Stomach (tissue), 9 donors: ENCODE results near the gene NSMCE1. TPM values are rescaled to one million over a fixed set of nuclear protein-coding genes. Genes with fewer than 3 reads are reported as not detected.

Experiments
- DNase-seq, 2 donors: peaks; one replicate each; pipeline versions ENCODE4 v3.0.0 to v3.0.0-alpha.2; 2013 to 2019
- H3K27ac ChIP-seq, 5 donors: fragments of 200-600 bp in 4 of 5; sonication (generic) in 4 of 5; one replicate each; pipeline ENCODE4 v1.5.1; 2013 to 2019; ENCODE audit warnings: mild to moderate bottlenecking in 1 of 5, moderate library complexity in 1 of 5
- H3K27me3 ChIP-seq, 3 donors: fragments of 200-600 bp; sonication (generic); one replicate each; pipeline ENCODE4 v1.5.1; 2017 to 2019; ENCODE audit warnings: mixed run types in 1 of 3
- H3K36me3 ChIP-seq, 4 donors: fragments of 200-600 bp; sonication (generic); 1 replicate in 3 of 4; 2 replicates in 1 of 4; pipeline ENCODE4 v1.5.1; 2016 to 2019
- H3K4me1 ChIP-seq, 4 donors: fragments of 200-600 bp; sonication (generic); one replicate each; pipeline ENCODE4 v1.5.1; 2016 to 2019
- H3K4me3 ChIP-seq, 4 donors: fragments of 200-600 bp; sonication (generic) in 3 of 4; one replicate each; pipeline ENCODE4 v1.5.1; 2016 to 2019; ENCODE audit warnings: mild to moderate bottlenecking in 1 of 4
- H3K9me3 ChIP-seq, 4 donors: fragments of 200-600 bp; sonication (generic); one replicate each; pipeline ENCODE4 v1.5.1; 2016 to 2019
- EP300 ChIP-seq: sonication (generic); formaldehyde crosslinking; IDR thresholded peaks from one replicate; pipeline ENCODE4 v1.6.1; 2017; ENCODE audit warnings: antibody characterized with exemption
- POLR2A ChIP-seq, 4 donors: fragments of 450-650 bp; IDR thresholded peaks; one replicate each; pipeline ENCODE4 v1.6.1; 2016; ENCODE audit warnings: antibody characterized with exemption in 4 of 4, control low read depth in 2 of 4, mild to moderate bottlenecking in 1 of 4, moderate library complexity in 1 of 4
- POLR2AphosphoS5 ChIP-seq, 3 donors: sonication (generic); formaldehyde crosslinking; IDR thresholded peaks; one replicate each; pipeline ENCODE4 v1.6.1; 2016; ENCODE audit warnings: antibody characterized with exemption in 3 of 3
- WGBS, 5 donors: extraction: QIAGEN DNeasy Blood & Tissue Kit in 3 of 5; methylation state at CpG; one replicate each; pipeline versions ENCODE4 v1.1.5 to v1.1.7; 2013 to 2018; 5-methylcytosine and 5-hydroxymethylcytosine counted together
- intact Hi-C: fragments of 100-400 bp; cut with DNase I; formaldehyde crosslinking; loops from one replicate; pipeline ENCODE4 v1.15.1; 2023; ENCODE audit warnings: low total_unique reads
- polyA plus RNA-seq, 3 donors: library from polyadenylated mRNA; stranded (reverse); fragments of 200-250 nt; gene quantifications; one replicate each; pipeline ENCODE4 v1.2.3, GENCODE V29; 2013
- total RNA-seq, 5 donors: library from RNA; depleted of rRNA; stranded (reverse); fragments of >200 nt; gene quantifications; one replicate each; pipeline versions ENCODE4 v1.1.0 to v1.2.3, GENCODE V29; 2014 to 2016
- TF ChIP-seq, protein P1 (sequence below), 7 experiments: fragments of 450-650 bp in 4 of 7; fragments of 200-600 bp in 3 of 7; sonication (generic) in 3 of 7; IDR thresholded peaks; one replicate each; pipeline ENCODE4 v1.5.1; 2016 to 2019; ENCODE audit warnings: antibody characterized with exemption in 7 of 7, control low read depth in 2 of 7, mild to moderate bottlenecking in 1 of 7
- donor health status: healthy with polysubstance abuse.
- donor health status: Bipolar disorder and iron deficiency.
- donor health status: healthy.

NSMCE1 gene
- total and polyA plus RNA-seq, 8 donors, result 9.3 to 120 (median 46.2) TPM

DNA sequence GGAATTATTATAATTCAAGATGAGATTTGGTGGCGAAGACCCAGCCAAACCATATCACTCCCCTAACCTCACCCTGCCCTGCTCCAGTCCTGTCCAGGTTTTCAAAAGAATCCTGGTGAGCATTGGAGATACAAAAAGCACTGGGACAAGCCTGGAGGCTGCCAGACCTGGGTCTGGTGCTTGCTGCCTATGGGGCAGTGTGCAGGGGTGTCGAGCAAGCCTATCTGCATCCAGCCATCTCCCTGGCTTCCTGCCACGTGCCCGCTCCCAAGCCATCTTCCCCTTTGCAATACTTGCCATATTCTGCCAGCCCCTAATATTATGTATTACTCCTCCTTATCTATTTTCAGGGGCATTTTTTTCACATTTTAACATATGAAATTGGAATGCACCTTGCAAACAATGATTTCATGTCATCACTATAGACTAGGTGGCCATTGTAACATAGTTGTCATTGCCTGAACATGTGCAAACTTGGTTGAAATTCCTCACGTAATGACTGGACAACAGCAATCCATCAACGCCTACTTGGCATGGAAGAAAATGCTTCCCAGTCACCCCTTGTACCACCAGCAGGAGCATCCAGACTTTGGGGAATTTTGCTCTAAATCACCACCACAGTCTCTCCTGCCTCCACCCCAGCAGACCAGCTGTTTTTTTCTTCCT lies 73.4 kb downstream of the NSMCE1 start:
- 70 to 79% (median 77%) methylated on average over 5 to 6 of the region's 6 CpGs for WGBS, 5 donors
- no peak overlapping the region for H3K27ac ChIP-seq
- H3K9me3 ChIP-seq, result no peaks in the 10 kb centered on the region
- intact Hi-C loops, result no loop called here
- H3K27me3 ChIP-seq, result peaks cover 0 to 24% (median 0%) of the 10 kb centered on the region in 3 donors
- peaks cover 0 to 7% (median 0%) of the 10 kb centered on the region in 4 donors for H3K4me1 ChIP-seq
- TF ChIP-seq, protein P1, sequence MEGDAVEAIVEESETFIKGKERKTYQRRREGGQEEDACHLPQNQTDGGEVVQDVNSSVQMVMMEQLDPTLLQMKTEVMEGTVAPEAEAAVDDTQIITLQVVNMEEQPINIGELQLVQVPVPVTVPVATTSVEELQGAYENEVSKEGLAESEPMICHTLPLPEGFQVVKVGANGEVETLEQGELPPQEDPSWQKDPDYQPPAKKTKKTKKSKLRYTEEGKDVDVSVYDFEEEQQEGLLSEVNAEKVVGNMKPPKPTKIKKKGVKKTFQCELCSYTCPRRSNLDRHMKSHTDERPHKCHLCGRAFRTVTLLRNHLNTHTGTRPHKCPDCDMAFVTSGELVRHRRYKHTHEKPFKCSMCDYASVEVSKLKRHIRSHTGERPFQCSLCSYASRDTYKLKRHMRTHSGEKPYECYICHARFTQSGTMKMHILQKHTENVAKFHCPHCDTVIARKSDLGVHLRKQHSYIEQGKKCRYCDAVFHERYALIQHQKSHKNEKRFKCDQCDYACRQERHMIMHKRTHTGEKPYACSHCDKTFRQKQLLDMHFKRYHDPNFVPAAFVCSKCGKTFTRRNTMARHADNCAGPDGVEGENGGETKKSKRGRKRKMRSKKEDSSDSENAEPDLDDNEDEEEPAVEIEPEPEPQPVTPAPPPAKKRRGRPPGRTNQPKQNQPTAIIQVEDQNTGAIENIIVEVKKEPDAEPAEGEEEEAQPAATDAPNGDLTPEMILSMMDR (IDR thresholded peaks at IDR 0.05), result no peak
- TF ChIP-seq POLR2A (IDR thresholded peaks at IDR 0.05) (no peak), POLR2AphosphoS5 (IDR thresholded peaks at IDR 0.05) (no peak), EP300 (no peak)
- DNase-seq, result no peak
- no peaks in the 10 kb centered on the region for H3K36me3 ChIP-seq
- H3K4me3 ChIP-seq, result no peak overlapping the region

DNA sequence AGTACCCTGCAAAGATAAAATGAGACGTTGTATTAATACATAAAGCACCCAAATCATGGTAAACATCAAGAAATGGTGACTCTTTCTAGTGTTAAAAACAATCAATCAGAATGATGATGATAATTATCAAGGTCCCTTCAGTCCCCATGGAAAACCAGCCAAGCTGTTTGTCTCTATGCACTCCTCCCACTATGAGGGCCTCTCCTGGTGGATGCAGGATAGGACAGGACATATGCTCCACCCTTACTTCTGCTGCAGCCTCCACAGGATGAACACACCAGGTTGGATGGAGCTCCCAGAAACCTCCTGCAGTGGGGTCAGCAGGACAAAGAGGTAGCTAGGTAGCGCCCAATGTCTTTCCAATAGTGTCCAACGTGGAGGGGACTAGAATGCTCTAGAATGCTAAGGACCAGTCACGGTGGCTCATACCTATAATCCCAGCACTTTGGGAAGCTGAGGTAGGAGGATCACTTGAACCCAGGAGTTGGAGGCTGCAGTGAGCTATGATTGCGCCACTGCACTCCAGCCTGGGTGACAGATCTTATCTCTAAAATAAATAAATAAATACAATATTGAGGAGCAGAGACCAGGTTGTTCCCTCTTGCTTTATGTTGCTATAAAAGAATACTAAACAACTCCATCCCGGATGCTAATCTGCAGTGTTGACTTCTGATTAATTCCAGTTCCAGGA lies 75.1 kb downstream of the NSMCE1 start:
- no peak overlapping the region for H3K27ac ChIP-seq
- H3K4me3 ChIP-seq, result no peak overlapping the region
- no peaks in the 10 kb centered on the region for H3K36me3 ChIP-seq
- TF ChIP-seq, protein P1 (IDR thresholded peaks at IDR 0.05), result no peak
- intact Hi-C loops, result no loop called here
- H3K4me1 ChIP-seq, result no peaks in the 10 kb centered on the region
- 71 to 81% (median 79%) methylated on average over 6 of the region's 6 CpGs for WGBS, 5 donors
- DNase-seq, result no peak
- H3K27me3 ChIP-seq, result peaks cover 0 to 35% (median 4%) of the 10 kb centered on the region in 3 donors
- no peaks in the 10 kb centered on the region for H3K9me3 ChIP-seq

DNA sequence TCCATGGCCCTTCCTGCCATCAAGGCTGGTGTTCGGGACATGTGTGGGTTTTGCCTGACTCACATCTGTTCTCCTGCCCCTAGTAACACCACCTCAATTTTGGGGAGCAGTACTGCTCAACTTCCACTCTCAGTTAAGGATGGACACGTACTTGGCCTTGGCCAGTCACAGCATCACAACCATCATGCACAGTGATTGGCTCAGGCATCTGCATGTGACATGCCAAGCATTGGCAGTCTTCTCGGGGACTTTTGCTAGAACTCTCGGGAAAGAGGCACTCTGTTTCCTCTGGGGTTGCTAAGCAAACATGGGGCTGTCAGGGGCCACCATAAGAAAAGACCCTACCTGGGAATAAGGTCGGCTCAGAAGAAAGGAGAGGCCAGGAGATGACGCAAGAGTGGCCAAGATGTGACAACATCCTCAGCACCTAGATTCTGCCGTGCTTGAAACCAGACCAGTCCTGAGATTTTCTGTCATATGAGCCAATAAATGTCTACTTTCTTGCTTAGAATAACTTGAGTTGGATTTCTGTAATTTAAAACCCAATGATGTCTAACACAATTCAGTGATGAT lies 77.1 kb downstream of the NSMCE1 start:
- 61 to 78% (median 66%) methylated on average over 6 to 7 of the region's 7 CpGs for WGBS, 5 donors
- Histone ChIP-seq H3K27ac (no peak overlapping the region), H3K36me3 (no peaks in the 10 kb centered on the region), H3K9me3 (no peaks in the 10 kb centered on the region), H3K4me1 (no peaks in the 10 kb centered on the region), H3K4me3 (no peak overlapping the region), H3K27me3 (peaks cover 0 to 24% (median 4%) of the 10 kb centered on the region in 3 donors)
- intact Hi-C loops, result no loop called here
- no peak for DNase-seq
- TF ChIP-seq POLR2AphosphoS5 (IDR thresholded peaks at IDR 0.05) (no peak), EP300 (no peak), POLR2A (IDR thresholded peaks at IDR 0.05) (no peak)
- TF ChIP-seq, protein P1 (IDR thresholded peaks at IDR 0.05), result no peak

DNA sequence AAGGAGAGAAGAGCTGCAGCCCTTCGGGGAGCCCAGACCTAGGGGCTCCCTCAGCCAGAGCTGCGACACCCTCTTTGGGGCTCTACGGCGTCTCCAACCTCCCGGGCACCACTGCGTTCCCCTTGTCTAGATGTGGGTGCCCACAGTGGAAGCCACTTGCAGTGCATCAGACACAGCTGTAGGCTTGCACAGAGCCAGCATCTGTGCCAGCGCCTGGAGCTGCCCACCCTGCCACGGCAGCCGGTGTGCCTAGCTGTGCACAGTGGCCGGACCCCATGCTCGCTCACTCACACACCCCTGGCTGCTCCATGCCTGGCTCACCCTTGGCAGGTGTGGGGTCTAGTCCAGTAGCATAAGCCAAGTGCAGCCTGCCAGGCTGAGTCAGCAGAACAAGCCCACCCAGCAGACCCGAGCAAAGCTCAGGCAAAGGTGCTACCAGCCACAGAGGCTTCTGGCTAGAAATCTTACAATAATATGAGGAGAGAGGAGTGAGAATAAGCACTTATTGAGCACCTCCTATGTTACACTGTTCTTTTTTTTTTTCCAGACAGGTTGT lies 78.2 kb downstream of the NSMCE1 start:
- 92 to 97% (median 95%) methylated on average over 11 to 12 of the region's 12 CpGs for WGBS, 5 donors
- no peaks in the 10 kb centered on the region for H3K36me3 ChIP-seq
- H3K9me3 ChIP-seq, result no peaks in the 10 kb centered on the region
- peaks cover 0 to 15% (median 4%) of the 10 kb centered on the region in 3 donors for H3K27me3 ChIP-seq
- DNase-seq, result no peak
- no peak overlapping the region for H3K27ac ChIP-seq
- H3K4me3 ChIP-seq, result no peak overlapping the region
- H3K4me1 ChIP-seq, result no peaks in the 10 kb centered on the region
- intact Hi-C loops, result no loop called here
- TF ChIP-seq POLR2AphosphoS5 (IDR thresholded peaks at IDR 0.05) (no peak), EP300 (no peak), POLR2A (IDR thresholded peaks at IDR 0.05) (no peak)
- TF ChIP-seq, protein P1 (IDR thresholded peaks at IDR 0.05), result no peak
